Kidney epithelial cell (primary cell): Measurements from ENCODE around the gene SLC14A1. TPM values are rescaled to one million over a fixed set of nuclear protein-coding genes. Genes with fewer than 3 reads are reported as not detected.
"Not testable (repeated sequence)": the region's sequence is repeated elsewhere in the genome, so short reads cannot be mapped to it uniquely, and the experiment has no call there.

Experiments used
- DNase-seq: peaks from one replicate; pipeline ENCODE4 v3.0.0-alpha.2; 2010; ENCODE audit warnings: low read depth
- H3K27me3 ChIP-seq: 2 replicates; pipeline ENCODE4 v1.6.0; 2011; ENCODE audit warnings: low read length; ENCODE audit not compliant: control insufficient read depth, insufficient read depth
- H3K36me3 ChIP-seq: 2 replicates; pipeline ENCODE4 v1.5.1; 2011; ENCODE audit warnings: low read length; ENCODE audit not compliant: control insufficient read depth, insufficient read depth
- H3K4me3 ChIP-seq: 2 replicates; pipeline ENCODE4 v1.5.1; 2011; ENCODE audit warnings: low read depth, mild to moderate bottlenecking, control low read depth, low read length
- CTCF ChIP-seq: IDR thresholded peaks from 2 replicates; pipeline ENCODE4 v1.5.1; 2011; ENCODE audit warnings: mild to moderate bottlenecking, moderate library complexity, low read length, control low read depth, inconsistent platforms; ENCODE audit not compliant: insufficient read depth, poor library complexity, severe bottlenecking
- total RNA-seq: library from RNA; depleted of rRNA; stranded (reverse); fragments of >200 nt; gene quantifications from 2 replicates; pipeline ENCODE4 v1.2.3, GENCODE V29; 2015

The SLC14A1 gene
- total RNA-seq, 1 donor from 2014 or later = 0.08 TPM

- DNase-seq = no peak
These were observed 29.3 kb downstream of the SLC14A1 start for GRCh38 chr18:45753286-45753685.

GRCh38 chr18:45755934-45756333, 32.0 kb downstream of the SLC14A1 start:
- no peak for DNase-seq
- no peak for TF ChIP-seq CTCF

More at GRCh38 chr18:45753286-45753685, 29.3 kb downstream of the SLC14A1 start:
- Histone ChIP-seq H3K36me3 (no peaks in the 10 kb centered on the region), H3K27me3 (no peaks in the 10 kb centered on the region), H3K4me3 (no peak overlapping the region)
- TF ChIP-seq CTCF = no peak

GRCh38 chr18:45757005-45757404, 33.0 kb downstream of the SLC14A1 start:
- Histone ChIP-seq H3K27me3 (no peaks in the 10 kb centered on the region), H3K4me3 (no peak overlapping the region), H3K36me3 (no peaks in the 10 kb centered on the region)
- DNase-seq = no peak
- no peak for TF ChIP-seq CTCF

More at GRCh38 chr18:45755934-45756333, 32.0 kb downstream of the SLC14A1 start:
- no peaks in the 10 kb centered on the region for H3K27me3 ChIP-seq
- no peaks in the 10 kb centered on the region for H3K36me3 ChIP-seq
- no peak overlapping the region for H3K4me3 ChIP-seq

GRCh38 chr18:45757644-45758043, 33.7 kb downstream of the SLC14A1 start:
- DNase-seq, H3K4me3 ChIP-seq, H3K27me3 ChIP-seq, H3K36me3 ChIP-seq: not testable (repeated sequence)

GRCh38 chr18:45760462-45761036, 36.6 kb downstream of the SLC14A1 start:
- H3K27me3 ChIP-seq = no peaks in the 10 kb centered on the region
- no peak for TF ChIP-seq CTCF
- H3K4me3 ChIP-seq = no peak overlapping the region
- no peaks in the 10 kb centered on the region for H3K36me3 ChIP-seq
- DNase-seq = no peak

GRCh38 chr18:45761512-45762114, 37.6 kb downstream of the SLC14A1 start:
- Histone ChIP-seq H3K36me3 (no peaks in the 10 kb centered on the region), H3K4me3 (no peak overlapping the region), H3K27me3 (no peaks in the 10 kb centered on the region)
- no peak for DNase-seq
- TF ChIP-seq CTCF = no peak
